GM06990 (cell line): ENCODE data around the gene MALT1.

Experiments
- DNase-seq: peaks from one replicate; pipeline ENCODE4 v3.0.0-alpha.2; 2011; ENCODE audit not compliant: insufficient read length; ENCODE audit errors: extremely low read depth
- H3K27me3 ChIP-seq: replicated peaks from 2 replicates; pipeline ENCODE4 v1.6.0; 2011; ENCODE audit warnings: low read length; ENCODE audit not compliant: control insufficient read depth, insufficient read depth
- H3K36me3 ChIP-seq: 2 replicates; pipeline ENCODE4 v1.5.1; 2011; ENCODE audit warnings: low read length; ENCODE audit not compliant: control insufficient read depth, insufficient read depth
- H3K4me3 ChIP-seq: replicated peaks from 2 replicates; pipeline ENCODE4 v1.5.1; 2011; ENCODE audit warnings: low read depth, mild to moderate bottlenecking, control low read depth, low read length
- CTCF ChIP-seq: IDR thresholded peaks from 2 replicates; pipeline ENCODE4 v1.5.1; 2011; ENCODE audit warnings: low read length, control low read depth, mild to moderate bottlenecking, inconsistent platforms; ENCODE audit not compliant: insufficient read depth, poor library complexity, severe bottlenecking

The MALT1 gene

DNA sequence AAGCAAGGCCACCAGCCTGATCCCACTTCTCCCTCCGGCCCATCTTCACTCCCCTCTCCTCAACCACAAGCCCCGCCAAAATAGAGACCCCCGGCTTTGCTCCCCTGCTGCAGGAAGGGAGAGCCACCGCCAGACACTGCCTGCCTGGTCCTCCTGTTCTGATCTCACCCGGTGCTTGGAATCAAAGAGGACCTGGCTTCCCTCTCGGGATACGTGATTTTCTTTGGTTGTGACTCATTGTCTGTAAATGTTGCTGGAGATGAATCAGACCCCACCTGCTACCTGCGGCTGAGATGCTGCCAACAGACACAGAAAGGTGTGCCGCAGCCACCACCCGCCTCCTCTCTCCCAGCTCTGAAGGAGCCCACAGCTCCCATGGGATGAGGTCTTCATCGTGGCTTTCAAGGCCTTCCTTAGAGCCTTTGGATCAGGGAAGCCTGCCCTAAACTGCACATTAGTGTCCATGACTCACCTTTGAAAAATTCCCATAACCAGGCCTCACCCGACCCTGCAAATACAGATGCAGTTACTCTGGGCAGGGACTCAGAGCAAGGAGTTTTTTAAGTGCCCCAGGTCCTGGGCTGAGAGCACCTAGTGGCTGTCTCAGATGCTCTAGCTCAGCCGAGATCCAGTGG is 114.0 kb downstream of the MALT1 start:
- Histone ChIP-seq H3K36me3 (no peaks in the 10 kb centered on the region), H3K27me3 (no peaks in the 10 kb centered on the region), H3K4me3 (no peak overlapping the region)
- TF ChIP-seq CTCF = no peak
- no peak for DNase-seq

- DNase-seq = no peak
- H3K36me3 ChIP-seq = no peaks in the 10 kb centered on the region
- TF ChIP-seq CTCF = no peak
Measured at GRCh38 chr18:58785870-58786269, 114.6 kb downstream of the MALT1 start.

DNA sequence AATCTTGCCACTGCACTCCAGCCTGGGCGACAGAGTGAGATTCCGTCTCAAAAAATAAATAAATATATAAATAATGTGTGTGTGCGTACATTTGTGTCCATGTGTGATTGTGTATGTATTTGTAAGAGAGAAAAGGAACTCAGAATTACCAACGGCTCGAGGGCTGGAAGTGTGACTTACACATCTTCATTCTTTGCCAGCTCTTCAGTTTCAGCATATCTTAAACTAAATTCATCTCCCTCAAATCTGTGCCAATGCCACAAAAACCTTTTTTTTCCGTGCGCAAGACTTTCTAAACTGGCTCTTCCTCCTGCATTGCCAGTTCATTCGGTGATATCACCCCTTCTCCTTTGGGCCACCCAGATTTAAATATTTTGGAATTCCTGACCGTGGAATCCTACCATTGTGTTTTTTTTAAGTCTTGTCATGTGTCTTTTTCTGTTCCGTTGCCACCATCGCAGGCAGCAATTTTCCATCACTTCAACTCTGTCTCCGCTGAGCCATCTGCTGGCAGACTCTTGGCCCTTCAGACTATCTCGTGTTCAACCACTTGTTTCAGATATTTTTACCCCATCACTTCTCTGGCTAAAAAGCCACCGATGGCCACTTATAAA is 116.4 kb downstream of the MALT1 start:
- Histone ChIP-seq H3K36me3 (no peaks in the 10 kb centered on the region), H3K27me3 (no peaks in the 10 kb centered on the region), H3K4me3 (no peak overlapping the region)
- no peak for DNase-seq
- no peak for TF ChIP-seq CTCF

More at GRCh38 chr18:58785870-58786269, 114.6 kb downstream of the MALT1 start:
- no peaks in the 10 kb centered on the region for H3K27me3 ChIP-seq
- H3K4me3 ChIP-seq = no peak overlapping the region

GRCh38 chr18:58788470-58788869 is 117.2 kb downstream of the MALT1 start:
- TF ChIP-seq CTCF = no peak
- DNase-seq = no peak
- no peaks in the 10 kb centered on the region for H3K36me3 ChIP-seq
- H3K4me3 ChIP-seq = no peak overlapping the region
- H3K27me3 ChIP-seq = no peaks in the 10 kb centered on the region

GRCh38 chr18:58788971-58789875 is 118.0 kb downstream of the MALT1 start:
- Histone ChIP-seq H3K36me3 (no peaks in the 10 kb centered on the region), H3K4me3 (no peak overlapping the region), H3K27me3 (no peaks in the 10 kb centered on the region)
- no peak for DNase-seq
- no peak for TF ChIP-seq CTCF
